ENCODE measurements around the gene MIB1. TPM values are rescaled to one million over a fixed set of nuclear protein-coding genes. Genes with fewer than 3 reads are reported as not detected.
"Not testable (repeated sequence)": the region's sequence is repeated elsewhere in the genome, so short reads cannot be mapped to it uniquely, and the experiment has no call there.

The MIB1 gene
- total and polyA plus RNA-seq, 2 experiments from 2014 or later: 8.3 to 62.3 TPM

DNA sequence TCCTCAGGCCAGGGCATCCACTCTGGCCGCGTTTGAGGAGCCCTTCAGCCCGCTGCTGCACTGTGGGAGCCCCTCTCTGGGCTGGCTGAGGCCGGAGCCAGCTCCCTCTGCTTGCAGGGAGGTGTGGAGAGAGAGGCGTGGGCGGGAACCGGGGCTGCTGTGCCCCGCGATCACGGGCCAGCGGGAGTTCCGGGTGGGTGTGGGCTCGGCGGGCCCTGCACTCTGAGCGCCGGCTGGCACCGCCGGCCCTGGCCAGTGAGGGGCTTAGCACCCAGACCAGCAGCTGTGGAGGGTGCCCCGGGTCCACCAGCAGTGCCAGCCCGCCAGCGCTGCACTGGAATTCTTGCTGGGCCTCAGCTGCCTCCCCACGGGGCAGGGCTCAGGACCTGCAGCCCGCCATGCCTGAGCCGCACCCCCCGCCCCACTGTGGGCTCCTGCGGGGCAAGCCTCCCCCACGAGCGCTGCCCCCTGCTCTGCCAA is 34.2 kb upstream of the MIB1 start:
- no peak overlapping the region for H3K4me3 ChIP-seq
- WGBS (ENCODE audit: low lambda C conversion rate, missing lambda C conversion rate): 97% methylated on average over 23 of the region's 28 CpGs

DNA sequence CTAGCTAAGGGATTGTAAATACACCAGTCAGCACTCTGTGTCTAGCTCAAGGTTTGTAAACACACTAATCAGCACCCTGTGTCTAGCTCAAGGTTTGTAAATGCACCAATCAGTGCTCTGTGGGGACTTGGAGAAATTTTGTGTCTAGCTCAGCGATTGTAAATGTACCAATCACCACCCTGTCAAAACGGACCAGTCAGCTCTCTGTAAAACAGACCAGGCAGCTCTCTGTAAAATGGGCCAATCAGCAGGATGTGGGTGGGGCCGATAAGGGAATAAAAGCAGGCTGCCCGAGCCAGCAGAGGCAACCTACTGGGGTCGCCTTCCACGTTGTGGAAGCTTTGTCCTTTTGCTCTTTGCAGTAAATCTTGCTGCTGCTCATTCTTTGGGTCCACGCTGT is 33.5 kb upstream of the MIB1 start:
- WGBS (ENCODE audit: low lambda C conversion rate, missing lambda C conversion rate): 91% methylated on average over 7 of the region's 7 CpGs
- not testable (repeated sequence) for H3K9me3 ChIP-seq (ENCODE audit: low read depth)

More for the DNA sequence above, 34.2 kb upstream of the MIB1 start:
- H3K4me2 ChIP-seq: no peak overlapping the region
- H3K79me2 ChIP-seq: peaks cover 19% of the 10 kb centered on the region
- no peaks in the 10 kb centered on the region for H4K20me1 ChIP-seq (ENCODE audit: insufficient read depth, poor library complexity, severe bottlenecking)
- no peak overlapping the region for H2AFZ ChIP-seq
- no peaks in the 10 kb centered on the region for H3K27me3 ChIP-seq
- H3K9me2 ChIP-seq (replicated peaks; ENCODE audit: insufficient read depth): no peaks in the 10 kb centered on the region
- H3K9me3 ChIP-seq (ENCODE audit: low read depth): no peaks in the 10 kb centered on the region
- TF ChIP-seq, protein P1, sequence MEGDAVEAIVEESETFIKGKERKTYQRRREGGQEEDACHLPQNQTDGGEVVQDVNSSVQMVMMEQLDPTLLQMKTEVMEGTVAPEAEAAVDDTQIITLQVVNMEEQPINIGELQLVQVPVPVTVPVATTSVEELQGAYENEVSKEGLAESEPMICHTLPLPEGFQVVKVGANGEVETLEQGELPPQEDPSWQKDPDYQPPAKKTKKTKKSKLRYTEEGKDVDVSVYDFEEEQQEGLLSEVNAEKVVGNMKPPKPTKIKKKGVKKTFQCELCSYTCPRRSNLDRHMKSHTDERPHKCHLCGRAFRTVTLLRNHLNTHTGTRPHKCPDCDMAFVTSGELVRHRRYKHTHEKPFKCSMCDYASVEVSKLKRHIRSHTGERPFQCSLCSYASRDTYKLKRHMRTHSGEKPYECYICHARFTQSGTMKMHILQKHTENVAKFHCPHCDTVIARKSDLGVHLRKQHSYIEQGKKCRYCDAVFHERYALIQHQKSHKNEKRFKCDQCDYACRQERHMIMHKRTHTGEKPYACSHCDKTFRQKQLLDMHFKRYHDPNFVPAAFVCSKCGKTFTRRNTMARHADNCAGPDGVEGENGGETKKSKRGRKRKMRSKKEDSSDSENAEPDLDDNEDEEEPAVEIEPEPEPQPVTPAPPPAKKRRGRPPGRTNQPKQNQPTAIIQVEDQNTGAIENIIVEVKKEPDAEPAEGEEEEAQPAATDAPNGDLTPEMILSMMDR (IDR thresholded peaks at IDR 0.05; ENCODE audit: poor library complexity): no peak
- peaks cover 9% of the 10 kb centered on the region for H3K4me1 ChIP-seq (ENCODE audit: insufficient read depth)
- no peak for DNase-seq (ENCODE audit: low spot score)
- H3K36me3 ChIP-seq (replicated peaks; ENCODE audit: insufficient read depth, low read depth): no peaks in the 10 kb centered on the region
- H3K27ac ChIP-seq: no peak overlapping the region

DNA sequence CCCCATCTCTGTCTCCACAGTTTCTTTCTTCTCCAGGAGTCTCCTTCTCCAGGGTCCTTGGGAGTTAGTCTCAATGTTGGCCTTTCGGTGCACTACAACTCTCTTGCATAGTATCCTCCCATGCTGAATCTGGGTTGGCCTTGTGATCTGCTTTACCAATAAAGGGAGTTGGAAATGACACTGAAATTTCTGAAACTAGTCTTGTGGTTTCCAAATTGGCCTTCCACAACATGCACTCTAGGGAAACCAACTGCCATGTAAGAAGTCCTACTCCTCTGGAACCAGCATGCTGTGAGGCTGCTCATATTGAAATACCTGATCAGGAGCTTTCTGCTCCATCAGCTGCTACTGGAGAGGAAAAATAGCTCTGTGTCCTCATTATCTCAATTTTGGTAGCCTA is 26.1 kb upstream of the MIB1 start:
- 96% methylated on average over 1 of the region's 1 CpG for WGBS (ENCODE audit: low lambda C conversion rate, missing lambda C conversion rate)
- H3K4me1 ChIP-seq (ENCODE audit: insufficient read depth): no peaks in the 10 kb centered on the region
- TF ChIP-seq EZH2phosphoT487 (IDR thresholded peaks at IDR 0.05; ENCODE audit: low read depth, severe bottlenecking, unreplicated experiment) (no peak), EZH2 (IDR thresholded peaks at IDR 0.05; ENCODE audit: borderline replicate concordance) (no peak)
- TF ChIP-seq, protein P1 (IDR thresholded peaks at IDR 0.05; ENCODE audit: poor library complexity): no peak
- no peaks in the 10 kb centered on the region for H3K27me3 ChIP-seq
- H3K9me3 ChIP-seq (ENCODE audit: low read depth): no peaks in the 10 kb centered on the region
- H3K9me2 ChIP-seq (replicated peaks; ENCODE audit: insufficient read depth): no peaks in the 10 kb centered on the region
- no peaks in the 10 kb centered on the region for H3K79me2 ChIP-seq
- no peaks in the 10 kb centered on the region for H3K36me3 ChIP-seq (replicated peaks; ENCODE audit: insufficient read depth, low read depth)
- DNase-seq (ENCODE audit: low spot score): no peak
- H2AFZ ChIP-seq: no peak overlapping the region
- no peak overlapping the region for H3K4me3 ChIP-seq
- no peaks in the 10 kb centered on the region for H4K20me1 ChIP-seq (ENCODE audit: insufficient read depth, poor library complexity, severe bottlenecking)
- no peak overlapping the region for H3K4me2 ChIP-seq
- H3K27ac ChIP-seq: no peak overlapping the region

More for the DNA sequence above, 33.5 kb upstream of the MIB1 start:
- not testable (repeated sequence) for H3K36me3 ChIP-seq (replicated peaks; ENCODE audit: insufficient read depth, low read depth); H3K27ac ChIP-seq; H3K4me1 ChIP-seq (ENCODE audit: insufficient read depth); H3K27me3 ChIP-seq; H3K4me2 ChIP-seq; H3K9me2 ChIP-seq (replicated peaks; ENCODE audit: insufficient read depth); H2AFZ ChIP-seq; H4K20me1 ChIP-seq (ENCODE audit: insufficient read depth, poor library complexity, severe bottlenecking); H3K4me3 ChIP-seq; DNase-seq (ENCODE audit: low spot score)
- H3K79me2 ChIP-seq: peaks cover 14% of the 10 kb centered on the region

DNA sequence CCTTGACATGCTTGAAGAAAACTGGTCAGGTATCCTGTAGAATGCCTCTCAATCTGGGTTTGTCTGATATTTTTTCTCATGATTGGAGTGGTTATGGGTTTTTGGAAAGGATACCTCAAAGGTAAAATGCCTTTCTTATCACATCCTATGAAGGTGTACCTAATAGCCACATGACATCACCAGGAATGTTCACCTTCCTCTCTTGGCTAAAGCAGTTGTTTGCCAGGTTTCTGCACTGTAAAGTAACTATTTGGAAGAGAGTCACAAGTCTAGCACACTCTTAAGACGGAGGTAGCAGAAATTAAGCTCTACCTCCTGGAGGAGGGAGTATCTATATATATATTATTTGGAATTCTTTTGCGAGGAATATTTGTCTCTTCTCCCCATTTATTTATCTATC is 17.9 kb upstream of the MIB1 start:
- no peaks in the 10 kb centered on the region for H3K36me3 ChIP-seq (replicated peaks; ENCODE audit: insufficient read depth, low read depth)
- no peak for DNase-seq (ENCODE audit: low spot score)
- H3K4me1 ChIP-seq (ENCODE audit: insufficient read depth): no peaks in the 10 kb centered on the region
- H3K4me2 ChIP-seq: no peak overlapping the region
- no peaks in the 10 kb centered on the region for H3K79me2 ChIP-seq
- H3K9me2 ChIP-seq (replicated peaks; ENCODE audit: insufficient read depth): no peaks in the 10 kb centered on the region
- no peaks in the 10 kb centered on the region for H3K9me3 ChIP-seq (ENCODE audit: low read depth)
- no peak overlapping the region for H3K27ac ChIP-seq
- WGBS (ENCODE audit: low lambda C conversion rate, missing lambda C conversion rate): 90% methylated on average over 2 of the region's 2 CpGs
- H4K20me1 ChIP-seq (ENCODE audit: insufficient read depth, poor library complexity, severe bottlenecking): no peaks in the 10 kb centered on the region
- no peak overlapping the region for H3K4me3 ChIP-seq
- TF ChIP-seq EZH2 (IDR thresholded peaks at IDR 0.05; ENCODE audit: borderline replicate concordance) (no peak), EZH2phosphoT487 (IDR thresholded peaks at IDR 0.05; ENCODE audit: low read depth, severe bottlenecking, unreplicated experiment) (no peak)
- TF ChIP-seq, protein P1 (IDR thresholded peaks at IDR 0.05; ENCODE audit: poor library complexity): no peak
- H3K27me3 ChIP-seq: no peaks in the 10 kb centered on the region
- H2AFZ ChIP-seq: no peak overlapping the region

All from hepatocyte (in vitro differentiated cells).